HG03354 (cell line): ENCODE measurements around the gene SERINC2.

Experiments used
- ATAC-seq: cut with Tn5 transposase; IDR thresholded peaks from one replicate; pipeline ENCODE4 v1.9.1; 2021; ENCODE audit warnings: mild to moderate bottlenecking; ENCODE audit not compliant: unreplicated experiment, poor library complexity, severe bottlenecking

Gene SERINC2

GRCh38 chr1:31412732-31413404 is at the start of gene SERINC2:
Gene SERINC2 (plus strand): TSS chr1:31413213. CDS start chr1:31413266, 53 bp downstream.
- ATAC-seq, result peak; percentile 61

- ATAC-seq, result no peak
These were observed 48.3 kb upstream of the SERINC2 start for GRCh38 chr1:31364561-31365250.

- no peak for ATAC-seq
These were observed 46.2 kb upstream of the SERINC2 start for GRCh38 chr1:31366796-31367195.

GRCh38 chr1:31368611-31369107 is 44.4 kb upstream of the SERINC2 start:
- no peak for ATAC-seq

GRCh38 chr1:31370021-31370420 is 43.0 kb upstream of the SERINC2 start:
- ATAC-seq, result no peak

- no peak for ATAC-seq
These were observed 42.4 kb upstream of the SERINC2 start for GRCh38 chr1:31370565-31370964.

- ATAC-seq, result no peak
These were observed 41.7 kb upstream of the SERINC2 start for GRCh38 chr1:31371121-31371959.

- ATAC-seq, result no peak
These were observed 41.0 kb upstream of the SERINC2 start for GRCh38 chr1:31372051-31372450.

GRCh38 chr1:31372751-31373055 is 40.3 kb upstream of the SERINC2 start:
- ATAC-seq, result no peak

GRCh38 chr1:31373056-31373896 is 39.7 kb upstream of the SERINC2 start, which contains the start of gene FABP3:
Gene FABP3 (minus strand): TSS chr1:31373076. CDS start chr1:31373014, 62 bp downstream.
- no peak for ATAC-seq

GRCh38 chr1:31373897-31374486 is 39.0 kb upstream of the SERINC2 start:
- no peak for ATAC-seq

- no peak for ATAC-seq
These were observed 38.4 kb upstream of the SERINC2 start for GRCh38 chr1:31374511-31375196.

- no peak for ATAC-seq
These were observed 36.5 kb upstream of the SERINC2 start for GRCh38 chr1:31376375-31377134.

GRCh38 chr1:31377364-31377863 is 35.6 kb upstream of the SERINC2 start:
- ATAC-seq, result no peak

- no peak for ATAC-seq
These were observed 35.0 kb upstream of the SERINC2 start for GRCh38 chr1:31378001-31378400.

GRCh38 chr1:31380181-31380580 is 32.8 kb upstream of the SERINC2 start:
- ATAC-seq, result no peak

GRCh38 chr1:31381394-31382294 is 31.4 kb upstream of the SERINC2 start:
- ATAC-seq, result no peak
